Liver (tissue), 9 donors: ENCODE results near the gene IGF2R. TPM values are rescaled to one million over a fixed set of nuclear protein-coding genes. Genes with fewer than 3 reads are reported as not detected.
A peak's percentile ranks its signal among the peaks of the same experiment; 100 is the strongest.

Experiments used
- DNase-seq: peaks from one replicate; pipeline ENCODE4 v3.0.0-alpha.2; 2017; ENCODE audit warnings: low spot score
- H3K27ac ChIP-seq, 2 donors: one replicate each; pipeline ENCODE4 v1.7.0; 2013; ENCODE audit warnings: inconsistent platforms in 2 of 2, low read length in 2 of 2, control low read depth in 1 of 2, low read depth in 1 of 2, mild to moderate bottlenecking in 1 of 2
- H3K27me3 ChIP-seq, 4 donors: one replicate each; pipeline versions ENCODE4 v1.6.1 to v1.7.0; 2013; ENCODE audit warnings: low read length in 3 of 4, inconsistent platforms in 1 of 4, mild to moderate bottlenecking in 1 of 4, moderate library complexity in 1 of 4; ENCODE audit not compliant: control insufficient read depth in 4 of 4, insufficient read depth in 4 of 4
- H3K36me3 ChIP-seq, 4 donors: one replicate each; pipeline versions ENCODE4 v1.6.1 to v1.7.0; 2013; ENCODE audit warnings: low read length in 3 of 4, mild to moderate bottlenecking in 3 of 4, low read depth in 1 of 4, moderate library complexity in 1 of 4; ENCODE audit not compliant: control insufficient read depth in 4 of 4, insufficient read depth in 3 of 4
- H3K4me1 ChIP-seq, 4 donors: one replicate each; pipeline versions ENCODE4 v1.6.1 to v1.7.0; 2013; ENCODE audit warnings: low read length in 3 of 4, mild to moderate bottlenecking in 3 of 4, moderate library complexity in 1 of 4; ENCODE audit not compliant: control insufficient read depth in 4 of 4, insufficient read depth in 4 of 4
- H3K4me3 ChIP-seq, 3 donors: one replicate each; pipeline versions ENCODE4 v1.6.1 to v1.7.0; 2013; ENCODE audit warnings: low read length in 3 of 3, control low read depth in 1 of 3, low read depth in 1 of 3, mild to moderate bottlenecking in 1 of 3
- H3K9ac ChIP-seq, 2 donors: one replicate each; pipeline ENCODE4 v1.7.0; 2013; ENCODE audit warnings: low read length in 2 of 2, mild to moderate bottlenecking in 2 of 2, moderate library complexity in 2 of 2, control low read depth in 1 of 2, low read depth in 1 of 2
- H3K9me3 ChIP-seq, 4 donors: one replicate each; pipeline versions ENCODE4 v1.6.1 to v1.7.0; 2013; ENCODE audit warnings: low read length in 3 of 4; ENCODE audit not compliant: control insufficient read depth in 4 of 4
- ATF3 ChIP-seq: IDR thresholded peaks from 2 replicates; pipeline ENCODE4 v1.6.1; 2016; ENCODE audit warnings: antibody characterized with exemption
- CTCF ChIP-seq: fragments of 150-350 bp; IDR thresholded peaks from 2 replicates; pipeline ENCODE4 v1.5.1; 2017; ENCODE audit warnings: improper control_type of control experiment, low read depth, low read length; ENCODE audit not compliant: missing input control
- EGR1 ChIP-seq, 2 donors: IDR thresholded peaks; 2 replicates each; pipeline ENCODE4 v1.6.1; 2016 to 2018; ENCODE audit warnings: antibody characterized with exemption in 2 of 2, low read depth in 2 of 2
- FOXA2 ChIP-seq: IDR thresholded peaks from 2 replicates; pipeline ENCODE4 v1.6.1; 2016; ENCODE audit warnings: antibody characterized with exemption
- HNF4A ChIP-seq, 2 donors: conservative IDR thresholded peaks; 2 replicates each; pipeline ENCODE4 v1.6.1; 2016; ENCODE audit warnings: antibody characterized with exemption in 2 of 2, mild to moderate bottlenecking in 2 of 2
- JUND ChIP-seq, 2 donors: IDR thresholded peaks; 2 replicates each; pipeline ENCODE4 v1.6.1; 2016; ENCODE audit warnings: antibody characterized with exemption in 2 of 2
- NR2F2 ChIP-seq: IDR thresholded peaks from 2 replicates; pipeline ENCODE4 v1.6.1; 2016; ENCODE audit warnings: antibody characterized with exemption
- RAD21 ChIP-seq, 2 donors: IDR thresholded peaks; 2 replicates each; pipeline ENCODE4 v1.6.1; 2016; ENCODE audit warnings: antibody characterized with exemption in 2 of 2, mild to moderate bottlenecking in 2 of 2
- RXRA ChIP-seq, 2 donors: IDR thresholded peaks; 2 replicates each; pipeline ENCODE4 v1.6.1; 2017 to 2018; ENCODE audit warnings: antibody characterized with exemption in 2 of 2, mild to moderate bottlenecking in 1 of 2
- SP1 ChIP-seq: IDR thresholded peaks from 2 replicates; pipeline ENCODE4 v1.6.1; 2018; ENCODE audit warnings: antibody characterized with exemption, mild to moderate bottlenecking
- TAF1 ChIP-seq: conservative IDR thresholded peaks from 2 replicates; pipeline ENCODE4 v1.6.1; 2016; ENCODE audit warnings: antibody characterized with exemption, mild to moderate bottlenecking
- ZBTB33 ChIP-seq: IDR thresholded peaks from 2 replicates; pipeline ENCODE4 v1.6.1; 2016; ENCODE audit warnings: antibody characterized with exemption
- WGBS: extraction: QIAGEN DNeasy Blood & Tissue Kit; methylation state at CpG from one replicate; pipeline ENCODE4 v1.1.7; 2013; 5-methylcytosine and 5-hydroxymethylcytosine counted together
- polyA plus RNA-seq, 2 donors: library from polyadenylated mRNA; stranded (reverse) in 1 of 2; unstranded in 1 of 2; fragments of 200-250 nt in 1 of 2; fragments of >200 nt in 1 of 2; fragmentation: Nextera tagmentation in 1 of 2; extraction: Ambion mirVana in 1 of 2; gene quantifications; one replicate each; pipeline versions ENCODE4 v1.2.1 to v1.2.3, GENCODE V29; 2013 to 2015
- total RNA-seq, 2 donors: library from RNA; depleted of rRNA; stranded (reverse); fragments of >200 nt; gene quantifications; one replicate each; pipeline ENCODE4 v1.2.3, GENCODE V29; 2014
- donor health status: healthy.
- donor health status: healthy.
- donor health status: healthy.
- donor health status: healthy.
- donor health status: healthy.

IGF2R gene
- total and polyA plus RNA-seq, 4 donors: 16.6 to 84.9 (median 45.7) TPM

GRCh38 chr6:159983641-159984080 lies 14.8 kb downstream of the IGF2R start:
- H3K9ac ChIP-seq: no peak overlapping the region
- no peak for DNase-seq
- no peaks in the 10 kb centered on the region for H3K9me3 ChIP-seq
- H3K27me3 ChIP-seq: no peaks in the 10 kb centered on the region
- TF ChIP-seq SP1 (no peak), RAD21 (IDR thresholded peaks at IDR 0.05) (no peak), EGR1 (IDR thresholded peaks at IDR 0.05; ENCODE audit: low read depth in 2 of 2) (no peak), NR2F2 (no peak), ATF3 (no peak), TAF1 (no peak), ZBTB33 (no peak), CTCF (no peak), RXRA (IDR thresholded peaks at IDR 0.05) (no peak), HNF4A (conservative IDR thresholded peaks at IDR 0.05) (no peak)
- H3K4me3 ChIP-seq: no peak overlapping the region
- no peaks in the 10 kb centered on the region for H3K36me3 ChIP-seq
- H3K4me1 ChIP-seq: peaks cover 8 to 55% (median 40%) of the 10 kb centered on the region in 4 donors
- WGBS: 39% methylated on average over 2 of the region's 2 CpGs
- peak overlapping the region; percentile 51 to 63 for H3K27ac ChIP-seq

- H3K4me1 ChIP-seq: peaks cover 11 to 52% (median 39%) of the 10 kb centered on the region in 4 donors
- H3K27ac ChIP-seq: peak overlapping the region in 1 of 2 donors; percentile 51
- no peaks in the 10 kb centered on the region for H3K27me3 ChIP-seq
- H3K36me3 ChIP-seq: no peaks in the 10 kb centered on the region
- H3K9ac ChIP-seq: peak overlapping the region in 1 of 2 donors; percentile 5
- H3K9me3 ChIP-seq: no peaks in the 10 kb centered on the region
- DNase-seq: no peak
- H3K4me3 ChIP-seq: no peak overlapping the region
- 90% methylated on average over 11 of the region's 11 CpGs for WGBS
- TF ChIP-seq NR2F2 (no peak), HNF4A (conservative IDR thresholded peaks at IDR 0.05) (no peak), FOXA2 (no peak)
Observed at GRCh38 chr6:159984268-159984786, 15.4 kb downstream of the IGF2R start.

GRCh38 chr6:159985296-159985945 lies 16.5 kb downstream of the IGF2R start:
- Histone ChIP-seq H3K9me3 (no peaks in the 10 kb centered on the region), H3K4me1 (peaks cover 9 to 49% (median 39%) of the 10 kb centered on the region in 4 donors), H3K36me3 (no peaks in the 10 kb centered on the region), H3K9ac (no peak overlapping the region), H3K27me3 (no peaks in the 10 kb centered on the region), H3K27ac (no peak overlapping the region), H3K4me3 (no peak overlapping the region)
- 86% methylated on average over 11 of the region's 11 CpGs for WGBS
- no peak for DNase-seq
- TF ChIP-seq ATF3 (no peak), TAF1 (no peak), JUND (IDR thresholded peaks at IDR 0.05) (no peak), NR2F2 (no peak), HNF4A (conservative IDR thresholded peaks at IDR 0.05) (no peak)
